ENCODE results near the gene CAMTA1. TPM values are rescaled to one million over a fixed set of nuclear protein-coding genes. Genes with fewer than 3 reads are reported as not detected.

The CAMTA1 gene
- total RNA-seq, 1 experiment from 2014 or later = 102 TPM

DNA sequence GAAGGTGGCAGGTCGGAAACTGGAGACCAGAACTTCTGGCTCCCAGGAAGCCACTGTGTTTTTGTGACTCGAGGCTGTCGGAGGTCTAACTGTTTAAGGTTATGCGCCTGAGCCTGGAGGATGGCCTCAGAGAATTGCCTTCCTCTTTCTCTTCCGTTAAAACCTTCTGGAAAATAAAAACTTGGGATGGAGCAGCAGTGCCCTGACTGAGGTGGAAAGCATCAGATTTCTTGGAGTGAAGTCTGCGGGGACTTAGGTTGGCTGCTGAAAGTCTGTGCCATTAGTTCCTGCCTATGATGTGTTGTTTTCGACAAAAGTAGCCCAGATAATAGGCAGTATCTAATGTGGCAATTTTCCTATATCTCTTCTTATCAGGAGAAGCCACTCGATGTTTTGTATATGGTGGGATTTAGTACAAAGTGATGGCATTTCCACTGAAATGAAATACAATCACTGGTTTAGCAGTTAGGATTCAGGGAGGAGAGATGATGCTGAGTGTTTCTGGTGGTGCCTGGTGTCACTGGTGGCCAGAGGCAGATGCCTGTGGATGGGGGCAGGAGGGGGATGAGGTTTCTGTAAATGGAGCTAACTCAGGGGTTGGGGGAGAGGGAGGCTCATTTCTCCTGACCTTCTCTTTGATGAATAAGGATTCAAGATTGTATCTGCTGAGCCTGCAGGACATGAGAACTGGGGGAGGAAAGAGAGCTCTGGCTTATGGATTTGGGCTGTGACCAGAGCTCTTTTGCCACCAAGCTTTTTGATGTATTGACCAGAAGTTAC, 150.8 kb downstream of the CAMTA1 start:
- Histone ChIP-seq H3K4me3 (ENCODE audit: insufficient read depth, low read depth, low read length) (no peak overlapping the region), H3K27me3 (ENCODE audit: control insufficient read depth, insufficient read depth, low read length) (no peaks in the 10 kb centered on the region)

DNA sequence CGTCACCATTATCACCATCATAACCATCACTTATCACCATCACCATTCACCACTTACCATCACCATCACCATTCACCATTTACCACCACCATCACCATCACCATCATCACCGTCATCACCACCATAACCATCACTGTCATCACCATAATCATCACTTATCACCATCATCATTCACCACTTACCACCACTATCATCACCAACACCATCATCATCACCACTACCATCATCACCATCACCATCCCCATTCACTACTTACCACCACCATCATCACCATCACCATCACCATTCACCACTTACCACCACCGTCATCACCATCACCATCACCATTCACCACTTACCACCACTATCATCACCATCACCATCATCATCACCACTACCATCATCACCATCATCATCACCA, 151.8 kb downstream of the CAMTA1 start:
- DNase-seq = no peak
- Histone ChIP-seq H3K27me3 (ENCODE audit: control insufficient read depth, insufficient read depth, low read length) (no peaks in the 10 kb centered on the region), H3K36me3 (replicated peaks; ENCODE audit: control insufficient read depth, insufficient read depth, low read length) (no peaks in the 10 kb centered on the region), H3K4me3 (ENCODE audit: insufficient read depth, low read depth, low read length) (no peak overlapping the region)

More for the DNA sequence above, 150.8 kb downstream of the CAMTA1 start:
- H3K36me3 ChIP-seq (replicated peaks; ENCODE audit: control insufficient read depth, insufficient read depth, low read length) = no peaks in the 10 kb centered on the region
- peak; percentile 13 for DNase-seq

DNA sequence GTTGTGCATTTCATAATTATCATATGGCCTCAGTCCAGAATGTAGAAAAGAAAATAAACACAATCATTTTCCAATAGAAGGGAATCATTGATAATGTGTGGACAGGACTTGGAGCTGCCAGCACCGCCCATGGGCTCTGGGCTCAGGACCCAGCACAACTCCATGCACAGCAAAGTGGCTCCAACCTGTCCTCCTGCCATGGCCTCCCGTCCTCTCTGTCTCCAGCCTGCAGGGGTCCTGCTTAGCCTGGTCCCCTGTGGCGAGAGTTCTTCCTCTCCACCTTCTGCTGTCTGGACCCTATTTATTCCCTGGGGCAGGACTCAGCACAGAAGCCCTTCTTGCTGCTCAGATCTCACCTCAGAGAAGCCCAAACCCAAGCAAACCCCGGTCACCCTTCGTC, 154.1 kb downstream of the CAMTA1 start:
- Histone ChIP-seq H3K27me3 (ENCODE audit: control insufficient read depth, insufficient read depth, low read length) (no peaks in the 10 kb centered on the region), H3K36me3 (replicated peaks; ENCODE audit: control insufficient read depth, insufficient read depth, low read length) (no peaks in the 10 kb centered on the region), H3K4me3 (ENCODE audit: insufficient read depth, low read depth, low read length) (no peak overlapping the region)
- DNase-seq = no peak

DNA sequence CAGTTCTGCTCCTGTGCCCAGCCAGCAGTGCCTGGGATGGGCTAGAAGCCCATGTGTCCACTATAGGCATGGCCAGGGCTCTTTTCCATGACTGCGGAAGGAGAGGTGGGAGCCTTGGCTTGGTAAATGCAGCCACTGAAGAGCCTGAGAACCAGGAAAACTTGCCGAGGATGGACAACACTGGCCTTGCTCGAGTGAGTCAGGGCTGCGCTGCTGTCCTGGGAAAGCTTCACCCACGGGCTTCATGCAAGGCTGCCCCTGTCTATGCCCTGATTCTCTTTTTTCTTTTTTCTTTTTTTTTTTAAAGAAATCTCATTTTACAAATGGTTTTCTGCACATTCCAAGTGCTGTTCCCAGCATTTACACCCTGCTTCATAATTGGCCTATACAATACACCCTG, 156.5 kb downstream of the CAMTA1 start:
- Histone ChIP-seq H3K27me3 (ENCODE audit: control insufficient read depth, insufficient read depth, low read length) (no peaks in the 10 kb centered on the region), H3K4me3 (ENCODE audit: insufficient read depth, low read depth, low read length) (no peak overlapping the region), H3K36me3 (replicated peaks; ENCODE audit: control insufficient read depth, insufficient read depth, low read length) (no peaks in the 10 kb centered on the region)
- DNase-seq = no peak

- Histone ChIP-seq H3K36me3 (replicated peaks; ENCODE audit: control insufficient read depth, insufficient read depth, low read length) (no peaks in the 10 kb centered on the region), H3K27me3 (ENCODE audit: control insufficient read depth, insufficient read depth, low read length) (no peaks in the 10 kb centered on the region)
- DNase-seq = no peak
Observed at GRCh38 chr1:6942990-6943389, 157.7 kb downstream of the CAMTA1 start.

GRCh38 chr1:6944434-6944833, 159.2 kb downstream of the CAMTA1 start:
- no peak for DNase-seq
- H3K4me3 ChIP-seq (ENCODE audit: insufficient read depth, low read depth, low read length) = no peak overlapping the region
- H3K27me3 ChIP-seq (ENCODE audit: control insufficient read depth, insufficient read depth, low read length) = no peaks in the 10 kb centered on the region
- H3K36me3 ChIP-seq (replicated peaks; ENCODE audit: control insufficient read depth, insufficient read depth, low read length) = no peaks in the 10 kb centered on the region

More at GRCh38 chr1:6942990-6943389, 157.7 kb downstream of the CAMTA1 start:
- no peak overlapping the region for H3K4me3 ChIP-seq (ENCODE audit: insufficient read depth, low read depth, low read length)

- Histone ChIP-seq H3K27me3 (ENCODE audit: control insufficient read depth, insufficient read depth, low read length) (no peaks in the 10 kb centered on the region), H3K4me3 (ENCODE audit: insufficient read depth, low read depth, low read length) (no peak overlapping the region), H3K36me3 (replicated peaks; ENCODE audit: control insufficient read depth, insufficient read depth, low read length) (no peaks in the 10 kb centered on the region)
- DNase-seq = no peak
Observed at GRCh38 chr1:6947952-6948351, 162.7 kb downstream of the CAMTA1 start.

DNA sequence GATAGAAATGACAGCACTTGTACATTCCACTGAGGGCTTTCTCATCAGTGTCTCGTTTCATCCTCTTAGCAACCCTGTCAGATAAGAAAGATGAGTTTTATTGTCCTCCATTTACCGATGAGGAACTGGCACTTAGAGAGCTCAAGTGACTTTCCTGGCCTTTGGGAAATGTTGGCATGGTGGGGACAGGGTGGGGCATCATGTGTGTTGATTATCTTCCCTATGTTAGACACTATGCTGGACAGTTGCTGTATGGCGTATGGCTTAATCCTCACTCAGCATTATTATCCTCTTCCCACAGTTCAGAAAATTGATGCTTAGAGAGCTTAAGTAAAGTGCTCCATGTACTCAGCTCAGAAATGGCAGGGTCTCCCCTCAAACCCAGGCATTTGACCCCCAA, 163.2 kb downstream of the CAMTA1 start:
- no peak overlapping the region for H3K4me3 ChIP-seq (ENCODE audit: insufficient read depth, low read depth, low read length)
- no peaks in the 10 kb centered on the region for H3K27me3 ChIP-seq (ENCODE audit: control insufficient read depth, insufficient read depth, low read length)
- peak; percentile 4 for DNase-seq
- H3K36me3 ChIP-seq (replicated peaks; ENCODE audit: control insufficient read depth, insufficient read depth, low read length) = no peaks in the 10 kb centered on the region

GRCh38 chr1:6948861-6949260, 163.6 kb downstream of the CAMTA1 start:
- DNase-seq = peak; percentile 8
- Histone ChIP-seq H3K27me3 (ENCODE audit: control insufficient read depth, insufficient read depth, low read length) (no peaks in the 10 kb centered on the region), H3K4me3 (ENCODE audit: insufficient read depth, low read depth, low read length) (no peak overlapping the region), H3K36me3 (replicated peaks; ENCODE audit: control insufficient read depth, insufficient read depth, low read length) (no peaks in the 10 kb centered on the region)

DNA sequence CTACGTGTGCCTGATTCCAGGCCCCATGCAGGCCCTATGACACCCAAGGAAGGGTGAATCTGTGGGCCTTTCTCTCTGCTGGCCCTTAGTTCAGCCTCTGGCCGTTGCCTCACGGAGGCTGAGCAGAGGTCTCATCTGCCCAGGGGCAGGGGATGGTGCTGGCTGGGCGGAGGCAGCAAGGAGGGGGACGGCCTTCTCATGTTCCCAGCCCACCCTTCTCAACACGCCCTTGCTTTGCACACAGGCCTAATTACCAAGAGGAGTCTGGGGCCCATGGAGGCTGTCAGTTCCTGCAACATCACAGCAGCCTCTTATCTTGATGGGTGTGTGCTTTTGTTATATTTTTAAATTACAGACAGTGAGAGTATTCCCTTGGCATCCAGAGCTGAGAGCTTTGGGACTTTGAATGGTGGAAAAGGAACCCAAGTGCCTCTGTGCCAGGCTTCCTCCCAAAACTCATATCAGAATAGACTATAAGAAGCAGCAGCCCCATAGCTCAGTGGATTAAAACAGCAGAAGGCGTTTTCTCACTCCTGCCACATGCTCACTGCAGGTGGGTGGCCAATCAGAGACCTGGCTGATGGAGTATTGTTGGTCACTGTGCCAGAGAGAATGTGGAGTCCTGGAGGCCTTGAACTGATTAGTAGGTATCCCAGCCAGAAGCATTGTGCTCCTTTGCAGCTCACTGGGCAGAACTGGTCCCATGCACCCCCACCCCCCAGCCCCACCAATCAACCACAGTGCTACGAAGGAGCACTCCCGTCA, 164.9 kb downstream of the CAMTA1 start:
- H3K36me3 ChIP-seq (replicated peaks; ENCODE audit: control insufficient read depth, insufficient read depth, low read length) = no peaks in the 10 kb centered on the region
- H3K4me3 ChIP-seq (ENCODE audit: insufficient read depth, low read depth, low read length) = no peak overlapping the region
- H3K27me3 ChIP-seq (ENCODE audit: control insufficient read depth, insufficient read depth, low read length) = no peaks in the 10 kb centered on the region
- DNase-seq = peak; percentile 55

GRCh38 chr1:6951536-6951935, 166.3 kb downstream of the CAMTA1 start:
- Histone ChIP-seq H3K27me3 (ENCODE audit: control insufficient read depth, insufficient read depth, low read length) (no peaks in the 10 kb centered on the region), H3K4me3 (ENCODE audit: insufficient read depth, low read depth, low read length) (no peak overlapping the region), H3K36me3 (replicated peaks; ENCODE audit: control insufficient read depth, insufficient read depth, low read length) (no peaks in the 10 kb centered on the region)
- peak; percentile 23 for DNase-seq

DNA sequence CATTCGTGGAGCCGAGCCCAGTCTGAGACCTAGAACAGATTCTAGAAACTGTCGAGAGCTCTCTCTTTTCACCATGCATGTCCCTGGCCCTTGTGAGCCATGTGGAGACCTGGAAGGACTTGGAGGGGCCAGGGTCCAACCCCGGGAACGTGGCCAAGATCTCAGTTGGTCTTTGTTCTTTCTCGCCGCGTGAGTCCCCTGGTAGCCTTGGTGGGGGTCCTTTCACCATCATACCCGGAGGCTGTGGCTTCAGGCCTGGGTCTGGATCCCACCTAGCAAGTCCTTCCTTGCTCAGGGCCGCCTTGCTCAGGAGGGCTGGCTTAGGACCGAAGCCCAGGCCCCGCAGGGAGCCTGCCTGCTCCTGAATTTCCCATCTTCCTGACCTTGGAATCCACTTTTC, 168.0 kb downstream of the CAMTA1 start:
- DNase-seq = peak; percentile 23
- Histone ChIP-seq H3K4me3 (ENCODE audit: insufficient read depth, low read depth, low read length) (no peak overlapping the region), H3K27me3 (ENCODE audit: control insufficient read depth, insufficient read depth, low read length) (no peaks in the 10 kb centered on the region), H3K36me3 (replicated peaks; ENCODE audit: control insufficient read depth, insufficient read depth, low read length) (no peaks in the 10 kb centered on the region)

DNA sequence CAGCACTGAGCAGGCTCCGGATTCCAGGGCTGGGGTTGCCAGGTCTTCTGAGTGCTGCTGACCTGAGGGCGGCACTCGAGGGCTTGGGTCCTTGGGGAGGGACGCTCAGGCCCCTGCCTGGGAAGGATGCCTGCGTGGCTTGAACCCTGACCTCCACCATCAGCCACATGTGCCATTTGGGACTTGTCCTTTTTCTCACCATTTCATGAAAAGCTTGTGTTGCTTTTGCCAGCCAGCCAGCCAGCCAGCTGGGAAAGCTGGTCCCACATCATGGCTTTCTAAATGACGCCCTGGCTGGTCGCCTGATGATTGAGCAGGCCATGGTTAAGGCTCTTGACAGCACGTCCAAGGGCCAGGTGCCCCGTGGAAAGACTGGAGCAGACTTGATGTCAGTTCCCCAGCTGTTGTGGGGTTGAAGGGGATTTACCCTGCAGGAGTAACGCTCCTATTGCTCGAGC, 168.7 kb downstream of the CAMTA1 start:
- H3K36me3 ChIP-seq (replicated peaks; ENCODE audit: control insufficient read depth, insufficient read depth, low read length) = no peaks in the 10 kb centered on the region

DNA sequence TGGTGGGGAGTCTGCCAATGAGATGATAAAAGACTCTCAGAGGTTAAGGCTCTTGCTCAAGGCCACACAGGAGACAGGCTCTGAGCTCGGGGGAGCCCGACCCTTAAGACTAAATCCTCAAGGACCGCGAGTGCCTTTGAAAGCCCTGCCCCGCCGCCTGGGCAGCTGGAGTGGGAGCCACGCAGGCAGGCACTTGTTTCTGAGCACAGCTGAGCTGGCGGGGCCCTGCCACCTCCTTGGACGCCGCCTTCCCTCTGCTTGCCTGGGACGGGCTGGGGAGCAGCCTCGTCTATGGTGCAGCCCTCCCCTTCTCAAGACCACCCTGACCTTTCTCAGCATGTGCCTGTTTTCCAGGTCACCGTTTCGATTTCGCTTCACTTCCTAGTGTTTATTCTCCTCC, 169.3 kb downstream of the CAMTA1 start:
- peak; percentile 66 for DNase-seq
- Histone ChIP-seq H3K27me3 (ENCODE audit: control insufficient read depth, insufficient read depth, low read length) (no peaks in the 10 kb centered on the region), H3K36me3 (replicated peaks; ENCODE audit: control insufficient read depth, insufficient read depth, low read length) (no peaks in the 10 kb centered on the region), H3K4me3 (ENCODE audit: insufficient read depth, low read depth, low read length) (no peak overlapping the region)

More for the DNA sequence above, 168.7 kb downstream of the CAMTA1 start:
- peak; percentile 51 for DNase-seq
- no peaks in the 10 kb centered on the region for H3K27me3 ChIP-seq (ENCODE audit: control insufficient read depth, insufficient read depth, low read length)
- H3K4me3 ChIP-seq (ENCODE audit: insufficient read depth, low read depth, low read length) = no peak overlapping the region
